Measurements from ENCODE around the gene WAC.

- TF ChIP-seq CTCF (IDR thresholded peaks at IDR 0.05) (no peak), POLR2A (IDR thresholded peaks at IDR 0.05) (no peak)
Measured at GRCh38 chr10:28561531-28561930, 28.6 kb downstream of the WAC start.

Data from body of pancreas (tissue), 4 donors.